GM23248 (cell line): ENCODE measurements around the gene LY86. TPM values are rescaled to one million over a fixed set of nuclear protein-coding genes. Genes with fewer than 3 reads are reported as not detected.
A peak's percentile ranks its signal among the peaks of the same experiment; 100 is the strongest.

Experiments
- DNase-seq: peaks from one replicate; pipeline ENCODE4 v3.0.0-alpha.2; 2015
- H2AFZ ChIP-seq: fragments of 200-600 bp; sonication (generic); 2 replicates; pipeline ENCODE4 v1.6.1; 2016; ENCODE audit warnings: antibody characterized with exemption
- H3F3A ChIP-seq: fragments of 200-600 bp; sonication (generic); 2 replicates; pipeline ENCODE4 v1.6.1; 2016; ENCODE audit warnings: mild to moderate bottlenecking, antibody characterized with exemption, mixed run types; ENCODE audit not compliant: insufficient read depth
- H3K27ac ChIP-seq: fragments of 200-600 bp; sonication (generic); 2 replicates; pipeline ENCODE4 v1.5.1; 2016; ENCODE audit warnings: mild to moderate bottlenecking
- H3K27me3 ChIP-seq: fragments of 200-600 bp; sonication (generic); replicated peaks from 2 replicates; pipeline ENCODE4 v1.6.1; 2016; ENCODE audit warnings: mild to moderate bottlenecking; ENCODE audit not compliant: insufficient read depth
- H3K36me3 ChIP-seq: fragments of 200-600 bp; sonication (generic); 2 replicates; pipeline ENCODE4 v1.6.1; 2016; ENCODE audit warnings: low read depth, mild to moderate bottlenecking
- H3K4me1 ChIP-seq: fragments of 200-600 bp; sonication (generic); 2 replicates; pipeline ENCODE4 v1.6.1; 2016; ENCODE audit warnings: mild to moderate bottlenecking; ENCODE audit not compliant: insufficient read depth
- H3K4me2 ChIP-seq: fragments of 200-600 bp; sonication (generic); one replicate; pipeline ENCODE4 v1.6.1; 2016; ENCODE audit warnings: mild to moderate bottlenecking; ENCODE audit not compliant: unreplicated experiment
- H3K4me3 ChIP-seq: fragments of 200-600 bp; sonication (generic); 2 replicates; pipeline ENCODE4 v1.5.1; 2016; ENCODE audit warnings: mild to moderate bottlenecking
- H3K79me2 ChIP-seq: fragments of 200-600 bp; sonication (generic); 2 replicates; pipeline ENCODE4 v1.6.1; 2016; ENCODE audit warnings: mild to moderate bottlenecking; ENCODE audit not compliant: insufficient read depth
- H3K9ac ChIP-seq: fragments of 200-600 bp; sonication (generic); 2 replicates; pipeline ENCODE4 v1.6.1; 2016; ENCODE audit warnings: mild to moderate bottlenecking
- H3K9me2 ChIP-seq: fragments of 200-600 bp; sonication (generic); 2 replicates; pipeline ENCODE4 v1.6.1; 2016; ENCODE audit warnings: mixed run types, mild to moderate bottlenecking, moderate library complexity; ENCODE audit not compliant: insufficient read depth
- H3K9me3 ChIP-seq: fragments of 200-600 bp; sonication (generic); one replicate; pipeline ENCODE4 v1.6.1; 2017; ENCODE audit warnings: low read depth
- H4K20me1 ChIP-seq: fragments of 200-600 bp; sonication (generic); 2 replicates; pipeline ENCODE4 v1.6.0; 2016; ENCODE audit not compliant: insufficient read depth
- EZH2 ChIP-seq: fragments of 200-600 bp; sonication (generic); IDR thresholded peaks from 2 replicates; pipeline ENCODE4 v1.6.1; 2018; ENCODE audit warnings: antibody characterized with exemption, mild to moderate bottlenecking; ENCODE audit not compliant: insufficient read depth, poor library complexity, severe bottlenecking
- EZH2phosphoT487 ChIP-seq: fragments of 200-600 bp; sonication (generic); IDR thresholded peaks from 2 replicates; pipeline ENCODE4 v1.6.1; 2018; ENCODE audit warnings: antibody characterized with exemption, moderate library complexity, mild to moderate bottlenecking, low read depth; ENCODE audit not compliant: insufficient read depth
- WGBS, 2 experiments: methylation state at CpG; one replicate each; pipeline ENCODE4 v1.1.6; 2015 to 2017; ENCODE audit warnings: low lambda C conversion rate in 2 of 2, low coverage in 1 of 2; ENCODE audit errors: missing lambda C conversion rate in 2 of 2; 5-methylcytosine and 5-hydroxymethylcytosine counted together
- in situ Hi-C: fragments of 300-500 bp; cut with MboI; formaldehyde crosslinking; loops from 2 replicates; pipeline ENCODE4 v1.15.0; 2020
- polyA plus RNA-seq: library from polyadenylated mRNA; unstranded; fragments of >200 nt; fragmentation: Nextera tagmentation; extraction: Ambion mirVana; gene quantifications from 2 replicates; pipeline ENCODE4 v1.2.1, GENCODE V29; 2016
- total RNA-seq: library from RNA; depleted of rRNA; stranded (reverse); fragments of >200 nt; shearing (Covaris generic); gene quantifications from 2 replicates; pipeline ENCODE4 v1.2.3, GENCODE V29; 2014

LY86 gene
- total and polyA plus RNA-seq, 2 experiments from 2014 or later: not detected

GRCh38 chr6:6656287-6656686 is 67.8 kb downstream of the LY86 start:
- H3K27ac ChIP-seq: no peak overlapping the region
- WGBS, 2 experiments: 5 to 6% methylated on average over 3 of the region's 3 CpGs
- no peaks in the 10 kb centered on the region for H4K20me1 ChIP-seq
- H3K4me3 ChIP-seq: no peak overlapping the region
- no peak overlapping the region for H3K4me2 ChIP-seq
- no peak for TF ChIP-seq EZH2phosphoT487
- in situ Hi-C loops: no loop called here
- H3K27me3 ChIP-seq: no peaks in the 10 kb centered on the region
- H3K9me3 ChIP-seq: no peaks in the 10 kb centered on the region
- no peak overlapping the region for H3K9ac ChIP-seq
- H3K4me1 ChIP-seq: no peaks in the 10 kb centered on the region
- DNase-seq: no peak
- H3K9me2 ChIP-seq: no peaks in the 10 kb centered on the region
- no peaks in the 10 kb centered on the region for H3K36me3 ChIP-seq
- no peaks in the 10 kb centered on the region for H3F3A ChIP-seq
- H3K79me2 ChIP-seq: no peaks in the 10 kb centered on the region
- peak overlapping the region; percentile 33; the same call in 1 of the 2 replicates for H2AFZ ChIP-seq

GRCh38 chr6:6657085-6657819 is 68.7 kb downstream of the LY86 start:
- no peaks in the 10 kb centered on the region for H3F3A ChIP-seq
- H3K79me2 ChIP-seq: no peaks in the 10 kb centered on the region
- H3K36me3 ChIP-seq: no peaks in the 10 kb centered on the region
- no peak overlapping the region for H3K4me3 ChIP-seq
- in situ Hi-C loops: no loop called here
- H3K27me3 ChIP-seq: no peaks in the 10 kb centered on the region; the same call in 1 of the 2 replicates
- H3K4me2 ChIP-seq: no peak overlapping the region
- H3K9me2 ChIP-seq: no peaks in the 10 kb centered on the region
- no peak overlapping the region for H2AFZ ChIP-seq
- no peaks in the 10 kb centered on the region for H3K4me1 ChIP-seq
- 71 to 78% methylated on average over 8 of the region's 8 CpGs for WGBS, 2 experiments
- no peak overlapping the region for H3K27ac ChIP-seq
- no peak overlapping the region for H3K9ac ChIP-seq
- DNase-seq: no peak
- H3K9me3 ChIP-seq: no peaks in the 10 kb centered on the region
- H4K20me1 ChIP-seq: no peaks in the 10 kb centered on the region
- TF ChIP-seq EZH2phosphoT487 (no peak), EZH2 (no peak)

- 38 to 59% methylated on average over 1 of the region's 1 CpG for WGBS, 2 experiments
- Histone ChIP-seq H3K36me3 (no peaks in the 10 kb centered on the region), H3K27me3 (peaks cover 5% of the 10 kb centered on the region), H3K9ac (no peak overlapping the region), H3K9me3 (no peaks in the 10 kb centered on the region), H3K4me2 (no peak overlapping the region), H3F3A (no peaks in the 10 kb centered on the region), H3K79me2 (no peaks in the 10 kb centered on the region), H2AFZ (no peak overlapping the region), H3K4me1 (no peaks in the 10 kb centered on the region), H3K27ac (no peak overlapping the region), H4K20me1 (no peaks in the 10 kb centered on the region), H3K9me2 (no peaks in the 10 kb centered on the region), H3K4me3 (no peak overlapping the region)
- in situ Hi-C loops: no loop called here
- DNase-seq: no peak
- TF ChIP-seq EZH2phosphoT487 (no peak), EZH2 (no peak)
These were observed 69.3 kb downstream of the LY86 start for GRCh38 chr6:6657820-6658217.

GRCh38 chr6:6659600-6660327 is 71.2 kb downstream of the LY86 start:
- Histone ChIP-seq H4K20me1 (no peaks in the 10 kb centered on the region), H3K9ac (no peak overlapping the region), H3K4me1 (no peaks in the 10 kb centered on the region), H3K9me3 (no peaks in the 10 kb centered on the region), H3K4me2 (no peak overlapping the region), H3F3A (no peaks in the 10 kb centered on the region), H2AFZ (no peak overlapping the region), H3K27ac (no peak overlapping the region), H3K9me2 (no peaks in the 10 kb centered on the region), H3K27me3 (peaks cover 15% of the 10 kb centered on the region), H3K36me3 (no peaks in the 10 kb centered on the region), H3K4me3 (no peak overlapping the region), H3K79me2 (no peaks in the 10 kb centered on the region)
- TF ChIP-seq EZH2: no peak
- TF ChIP-seq EZH2phosphoT487: no peak
- DNase-seq: no peak
- WGBS, 2 experiments: 55 to 60% methylated on average over 7 of the region's 7 CpGs
- in situ Hi-C loops: no loop called here
